ENCODE data around the gene ACTR3.

- TF ChIP-seq, protein P1, sequence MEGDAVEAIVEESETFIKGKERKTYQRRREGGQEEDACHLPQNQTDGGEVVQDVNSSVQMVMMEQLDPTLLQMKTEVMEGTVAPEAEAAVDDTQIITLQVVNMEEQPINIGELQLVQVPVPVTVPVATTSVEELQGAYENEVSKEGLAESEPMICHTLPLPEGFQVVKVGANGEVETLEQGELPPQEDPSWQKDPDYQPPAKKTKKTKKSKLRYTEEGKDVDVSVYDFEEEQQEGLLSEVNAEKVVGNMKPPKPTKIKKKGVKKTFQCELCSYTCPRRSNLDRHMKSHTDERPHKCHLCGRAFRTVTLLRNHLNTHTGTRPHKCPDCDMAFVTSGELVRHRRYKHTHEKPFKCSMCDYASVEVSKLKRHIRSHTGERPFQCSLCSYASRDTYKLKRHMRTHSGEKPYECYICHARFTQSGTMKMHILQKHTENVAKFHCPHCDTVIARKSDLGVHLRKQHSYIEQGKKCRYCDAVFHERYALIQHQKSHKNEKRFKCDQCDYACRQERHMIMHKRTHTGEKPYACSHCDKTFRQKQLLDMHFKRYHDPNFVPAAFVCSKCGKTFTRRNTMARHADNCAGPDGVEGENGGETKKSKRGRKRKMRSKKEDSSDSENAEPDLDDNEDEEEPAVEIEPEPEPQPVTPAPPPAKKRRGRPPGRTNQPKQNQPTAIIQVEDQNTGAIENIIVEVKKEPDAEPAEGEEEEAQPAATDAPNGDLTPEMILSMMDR (IDR thresholded peaks at IDR 0.05 in 2 of 3, conservative IDR thresholded peaks at IDR 0.05 in 1 of 3; ENCODE audit: control insufficient read depth in 2 of 3, extremely low read depth in 1 of 3, insufficient read depth in 1 of 3, low read depth in 3 of 3, low read length in 3 of 3), result no peak
- no peak for TF ChIP-seq BRCA1 (IDR thresholded peaks at IDR 0.05; ENCODE audit: low read depth, low read length)
- TF ChIP-seq, protein P2, sequence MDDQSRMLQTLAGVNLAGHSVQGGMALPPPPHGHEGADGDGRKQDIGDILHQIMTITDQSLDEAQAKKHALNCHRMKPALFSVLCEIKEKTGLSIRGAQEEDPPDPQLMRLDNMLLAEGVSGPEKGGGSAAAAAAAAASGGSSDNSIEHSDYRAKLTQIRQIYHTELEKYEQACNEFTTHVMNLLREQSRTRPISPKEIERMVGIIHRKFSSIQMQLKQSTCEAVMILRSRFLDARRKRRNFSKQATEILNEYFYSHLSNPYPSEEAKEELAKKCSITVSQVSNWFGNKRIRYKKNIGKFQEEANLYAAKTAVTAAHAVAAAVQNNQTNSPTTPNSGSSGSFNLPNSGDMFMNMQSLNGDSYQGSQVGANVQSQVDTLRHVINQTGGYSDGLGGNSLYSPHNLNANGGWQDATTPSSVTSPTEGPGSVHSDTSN (IDR thresholded peaks at IDR 0.05; ENCODE audit: insufficient replicate concordance, low read depth, low read length), result no peak
- no peak for TF ChIP-seq SUZ12 (IDR thresholded peaks at IDR 0.05; ENCODE audit: unreplicated experiment)
- TF ChIP-seq MAX (IDR thresholded peaks at IDR 0.05; ENCODE audit: low read depth, low read length), result no peak
- TF ChIP-seq POLR2A (IDR thresholded peaks at IDR 0.05; ENCODE audit: low read depth, low read length), result no peak
- TF ChIP-seq SP1 (IDR thresholded peaks at IDR 0.05; ENCODE audit: low read depth, low read length), result no peak
Observed at GRCh38 chr2:113842919-113843736, 46.8 kb upstream of the ACTR3 start.
